ENCODE results near the gene G6PC3. TPM values are rescaled to one million over a fixed set of nuclear protein-coding genes. Genes with fewer than 3 reads are reported as not detected.

The G6PC3 gene
- total RNA-seq, 1 donor: 38.9 TPM

- no peak for TF ChIP-seq CTCF (IDR thresholded peaks at IDR 0.05; ENCODE audit: insufficient read depth, low read length)
- H3K4me3 ChIP-seq (ENCODE audit: low read depth, low read length): peak overlapping the region; percentile 86
- peak; percentile 67 for DNase-seq (ENCODE audit: low read depth)
Observed at GRCh38 chr17:44071198-44071520, 624 bp downstream of the G6PC3 start.

- no peak for TF ChIP-seq CTCF (IDR thresholded peaks at IDR 0.05; ENCODE audit: insufficient read depth, low read length)
- DNase-seq (ENCODE audit: low read depth): peak; percentile 39
- peak overlapping the region; percentile 86 for H3K4me3 ChIP-seq (ENCODE audit: low read depth, low read length)
Observed at GRCh38 chr17:44071772-44072171, 1.2 kb downstream of the G6PC3 start.

GRCh38 chr17:44074231-44074910 lies 3.8 kb downstream of the G6PC3 start:
- TF ChIP-seq CTCF (IDR thresholded peaks at IDR 0.05; ENCODE audit: insufficient read depth, low read length): no peak
- no peak overlapping the region for H3K4me3 ChIP-seq (ENCODE audit: low read depth, low read length)
- no peak for DNase-seq (ENCODE audit: low read depth)

GRCh38 chr17:44074911-44075285 lies 4.4 kb downstream of the G6PC3 start:
- no peak for DNase-seq (ENCODE audit: low read depth)
- TF ChIP-seq CTCF (IDR thresholded peaks at IDR 0.05; ENCODE audit: insufficient read depth, low read length): no peak
- no peak overlapping the region for H3K4me3 ChIP-seq (ENCODE audit: low read depth, low read length)

DNA sequence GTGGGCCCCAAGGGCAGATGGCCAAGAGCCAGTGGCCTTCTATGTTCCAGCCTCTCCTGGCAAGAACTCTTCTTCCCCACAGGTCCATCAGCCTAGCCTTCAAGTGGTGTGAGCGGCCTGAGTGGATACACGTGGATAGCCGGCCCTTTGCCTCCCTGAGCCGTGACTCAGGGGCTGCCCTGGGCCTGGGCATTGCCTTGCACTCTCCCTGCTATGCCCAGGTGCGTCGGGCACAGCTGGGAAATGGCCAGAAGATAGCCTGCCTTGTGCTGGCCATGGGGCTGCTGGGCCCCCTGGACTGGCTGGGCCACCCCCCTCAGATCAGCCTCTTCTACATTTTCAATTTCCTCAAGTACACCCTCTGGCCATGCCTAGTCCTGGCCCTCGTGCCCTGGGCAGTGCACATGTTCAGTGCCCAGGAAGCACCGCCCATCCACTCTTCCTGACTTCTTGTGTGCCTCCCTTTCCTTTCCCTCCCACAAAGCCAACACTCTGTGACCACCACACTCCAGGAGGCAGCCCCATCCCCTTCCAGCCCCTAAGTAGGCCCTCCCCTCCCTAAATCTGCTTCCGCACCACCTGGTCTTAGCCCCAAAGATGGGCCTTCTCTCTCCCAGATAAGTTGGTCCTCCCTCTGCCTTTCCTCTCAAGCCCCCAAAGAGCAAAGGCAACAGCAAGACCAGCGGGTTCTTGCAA lies 5.2 kb downstream of the G6PC3 start:
- DNase-seq (ENCODE audit: low read depth): no peak
- H3K4me3 ChIP-seq (ENCODE audit: low read depth, low read length): no peak overlapping the region
- TF ChIP-seq CTCF (IDR thresholded peaks at IDR 0.05; ENCODE audit: insufficient read depth, low read length): no peak

DNA sequence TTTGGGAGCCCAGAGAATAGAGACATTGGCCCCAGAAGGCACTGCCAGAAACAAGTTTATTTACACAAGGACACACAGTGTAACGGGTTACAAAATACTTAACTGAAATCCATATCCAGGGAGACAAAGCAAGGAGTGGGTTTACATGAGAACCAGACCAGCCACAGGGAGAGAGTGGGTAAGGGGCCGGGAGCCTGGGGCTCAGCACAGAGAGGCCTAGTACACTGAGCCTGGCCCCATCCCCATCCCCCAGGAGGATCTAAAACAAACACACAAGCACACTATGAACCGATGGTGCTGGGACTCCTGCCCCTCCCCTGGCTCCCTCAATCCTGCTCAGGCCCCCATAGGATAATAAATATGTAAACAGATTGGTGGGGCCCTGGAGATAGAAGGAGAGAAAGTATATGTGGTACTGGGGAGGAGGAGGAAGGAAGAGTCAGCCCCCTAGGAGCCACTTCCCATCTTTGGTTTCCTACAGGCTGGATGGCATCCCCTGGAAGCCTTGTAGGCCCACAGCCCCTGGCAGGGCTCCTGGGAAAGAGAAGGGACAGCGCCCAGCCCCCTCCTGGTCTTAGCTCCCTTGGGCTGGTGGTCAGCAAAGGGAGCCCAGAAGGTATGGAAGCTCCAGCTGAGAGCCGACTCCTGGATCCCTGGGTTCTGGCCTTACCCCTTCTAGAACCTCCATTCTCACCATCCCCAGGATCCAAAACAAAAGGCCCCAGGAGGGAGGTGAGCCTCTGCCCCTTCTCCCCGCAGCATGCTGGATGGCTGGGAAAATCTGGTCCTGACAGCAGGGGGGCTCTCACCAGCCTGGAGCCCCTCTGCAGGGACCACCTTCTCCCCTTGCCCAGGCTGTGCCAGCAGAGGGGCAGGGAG lies 6.4 kb downstream of the G6PC3 start:
- no peak for TF ChIP-seq CTCF (IDR thresholded peaks at IDR 0.05; ENCODE audit: insufficient read depth, low read length)
- DNase-seq (ENCODE audit: low read depth): no peak
- H3K4me3 ChIP-seq (ENCODE audit: low read depth, low read length): no peak overlapping the region

Data from fibroblast of the aortic adventitia (primary cell).